H9 (cell line): Measurements from ENCODE around the gene MAST4. TPM values are rescaled to one million over a fixed set of nuclear protein-coding genes. Genes with fewer than 3 reads are reported as not detected.

Experiments
- DNase-seq: peaks from one replicate; pipeline ENCODE4 v3.0.0-alpha.2; 2017
- H2AFZ ChIP-seq: one replicate; pipeline ENCODE4 v1.6.1; 2013; ENCODE audit warnings: mild to moderate bottlenecking, low read length, control low read depth, moderate library complexity
- H2AK5ac ChIP-seq: 2 replicates; pipeline ENCODE4 v1.6.1; 2013; ENCODE audit warnings: low read length, control low read depth, mixed read lengths; ENCODE audit not compliant: insufficient read length
- H2BK120ac ChIP-seq: one replicate; pipeline ENCODE4 v1.6.1; 2013; ENCODE audit warnings: low read depth, mild to moderate bottlenecking, low read length, control low read depth, inconsistent platforms; ENCODE audit not compliant: poor library complexity, severe bottlenecking
- H2BK12ac ChIP-seq: 2 replicates; pipeline ENCODE4 v1.6.1; 2013; ENCODE audit warnings: low read length, control low read depth, mixed read lengths, low read depth; ENCODE audit not compliant: insufficient read length
- H2BK15ac ChIP-seq: 2 replicates; pipeline ENCODE4 v1.6.1; 2013; ENCODE audit warnings: low read depth, low read length, control low read depth
- H2BK20ac ChIP-seq: one replicate; pipeline ENCODE4 v1.6.1; 2013; ENCODE audit warnings: low read depth, mild to moderate bottlenecking, low read length, control low read depth, inconsistent platforms; ENCODE audit not compliant: poor library complexity, severe bottlenecking
- H2BK5ac ChIP-seq: 2 replicates; pipeline ENCODE4 v1.6.1; 2013; ENCODE audit warnings: low read length, control low read depth, mixed read lengths; ENCODE audit not compliant: insufficient read length
- H3K14ac ChIP-seq: 2 replicates; pipeline ENCODE4 v1.6.1; 2013; ENCODE audit warnings: low read length, control low read depth; ENCODE audit not compliant: insufficient read depth
- H3K18ac ChIP-seq: 2 replicates; pipeline ENCODE4 v1.6.1; 2013; ENCODE audit warnings: low read depth, mild to moderate bottlenecking, mixed read lengths, low read length, control low read depth; ENCODE audit not compliant: insufficient read length
- H3K23ac ChIP-seq: 2 replicates; pipeline ENCODE4 v1.6.1; 2013; ENCODE audit warnings: low read length, control low read depth, mixed read lengths, low read depth; ENCODE audit not compliant: insufficient read length
- H3K23me2 ChIP-seq: 2 replicates; pipeline ENCODE4 v1.6.1; 2013; ENCODE audit warnings: low read depth, mild to moderate bottlenecking, mixed read lengths, low read length, control low read depth; ENCODE audit not compliant: insufficient read length, poor library complexity, severe bottlenecking
- H3K27ac ChIP-seq: 2 replicates; pipeline ENCODE4 v1.5.1; 2013; ENCODE audit warnings: low read length, control low read depth, mixed read lengths, low read depth; ENCODE audit not compliant: insufficient read length
- H3K27me3 ChIP-seq: 2 replicates; pipeline ENCODE4 v1.6.1; 2013; ENCODE audit warnings: low read length, control low read depth, inconsistent platforms; ENCODE audit not compliant: insufficient read depth
- H3K4ac ChIP-seq: 2 replicates; pipeline ENCODE4 v1.6.1; 2013; ENCODE audit warnings: low read depth, mild to moderate bottlenecking, control low read depth, inconsistent platforms, low read length, moderate library complexity
- H3K4me1 ChIP-seq: 2 replicates; pipeline ENCODE4 v1.6.1; 2013; ENCODE audit warnings: low read length, control low read depth, inconsistent platforms; ENCODE audit not compliant: insufficient read depth
- H3K4me2 ChIP-seq: 2 replicates; pipeline ENCODE4 v1.6.1; 2013; ENCODE audit warnings: low read length, control low read depth, mixed read lengths; ENCODE audit not compliant: insufficient read length, insufficient read depth
- H3K56ac ChIP-seq: 2 replicates; pipeline ENCODE4 v1.6.1; 2013; ENCODE audit warnings: low read depth, mild to moderate bottlenecking, mixed read lengths, low read length, control low read depth; ENCODE audit not compliant: insufficient read length
- H3K79me1 ChIP-seq: 2 replicates; pipeline ENCODE4 v1.6.1; 2013; ENCODE audit warnings: low read depth, mild to moderate bottlenecking, moderate library complexity, low read length, control low read depth, inconsistent platforms; ENCODE audit not compliant: insufficient read depth, poor library complexity, severe bottlenecking
- H3K79me2 ChIP-seq: 2 replicates; pipeline ENCODE4 v1.6.1; 2013; ENCODE audit warnings: low read length, control low read depth, inconsistent platforms; ENCODE audit not compliant: insufficient read depth
- H3K9ac ChIP-seq: 2 replicates; pipeline ENCODE4 v1.6.1; 2013; ENCODE audit warnings: low read length, control low read depth, mixed read lengths; ENCODE audit not compliant: insufficient read length; ENCODE audit errors: extremely low read depth
- H3K9me3 ChIP-seq: one replicate; pipeline ENCODE4 v1.6.1; 2013; ENCODE audit warnings: low read depth, low read length, inconsistent platforms; ENCODE audit not compliant: control insufficient read depth
- H3T11ph ChIP-seq: one replicate; pipeline ENCODE4 v1.6.1; 2013; ENCODE audit warnings: mild to moderate bottlenecking, low read length, control low read depth, inconsistent platforms
- H4K20me1 ChIP-seq: one replicate; pipeline ENCODE4 v1.6.1; 2013; ENCODE audit not compliant: control insufficient read depth, insufficient read length, insufficient read depth
- H4K5ac ChIP-seq: 2 replicates; pipeline ENCODE4 v1.6.1; 2013; ENCODE audit warnings: low read depth, mild to moderate bottlenecking, mixed read lengths, low read length, control low read depth; ENCODE audit not compliant: insufficient read length
- H4K8ac ChIP-seq: replicated peaks from 2 replicates; pipeline ENCODE4 v1.6.1; 2013; ENCODE audit warnings: low read length, control low read depth, mixed read lengths, low read depth; ENCODE audit not compliant: insufficient read length
- H4K91ac ChIP-seq: 2 replicates; pipeline ENCODE4 v1.6.1; 2013; ENCODE audit warnings: low read depth, mild to moderate bottlenecking, moderate library complexity, mixed read lengths, low read length, control low read depth; ENCODE audit not compliant: insufficient read length
- H3K27ac Mint-ChIP-seq, 3 experiments: 2 replicates in 2 of 3; 3 replicates in 1 of 3; pipeline ENCODE4 v1.8.0; 2020 to 2021; ENCODE audit warnings: mixed read lengths in 3 of 3, mild to moderate bottlenecking in 1 of 3, moderate library complexity in 1 of 3
- H3K27me3 Mint-ChIP-seq: 2 replicates; pipeline ENCODE4 v1.8.0; 2021; ENCODE audit warnings: low read depth, mild to moderate bottlenecking, moderate library complexity, mixed read lengths
- H3K36me3 Mint-ChIP-seq, 3 experiments: 2 replicates in 2 of 3; 3 replicates in 1 of 3; pipeline ENCODE4 v1.8.0; 2020 to 2021; ENCODE audit warnings: low read depth in 3 of 3, mixed read lengths in 3 of 3; ENCODE audit not compliant: insufficient read depth in 1 of 3
- H3K4me1 Mint-ChIP-seq, 2 experiments: 2 replicates each; pipeline ENCODE4 v1.8.0; 2020; ENCODE audit warnings: mixed read lengths in 2 of 2
- H3K4me3 Mint-ChIP-seq, 2 experiments: 2 replicates in 1 of 2; 3 replicates in 1 of 2; pipeline ENCODE4 v1.8.0; 2020 to 2021; ENCODE audit warnings: mild to moderate bottlenecking in 2 of 2, mixed read lengths in 2 of 2, moderate library complexity in 1 of 2
- H3K9me3 Mint-ChIP-seq, 2 experiments: 2 replicates in 1 of 2; 3 replicates in 1 of 2; pipeline ENCODE4 v1.8.0; 2020; ENCODE audit warnings: mild to moderate bottlenecking in 2 of 2, mixed read lengths in 2 of 2, moderate library complexity in 1 of 2
- WGBS: extraction: QIAGEN DNeasy Blood & Tissue Kit; methylation state at CpG from one replicate; pipeline ENCODE4 v1.1.7; 2013; ENCODE audit warnings: missing lambda C conversion rate, low lambda C conversion rate, mixed read lengths; ENCODE audit not compliant: insufficient read length; ENCODE audit errors: extremely low coverage; 5-methylcytosine and 5-hydroxymethylcytosine counted together
- total RNA-seq: library from RNA; stranded (reverse); gene quantifications from 2 replicates; pipeline ENCODE4 v1.2.1, GENCODE V29; 2021
- TF ChIP-seq, protein P1 (sequence below): fragments of 200-600 bp; sonication (generic); conservative IDR thresholded peaks from 3 replicates; pipeline ENCODE4 v1.8.0; 2021; ENCODE audit warnings: antibody characterized with exemption, mild to moderate bottlenecking

MAST4 gene
- total RNA-seq, 1 experiment from 2014 or later = 3.7 TPM

DNA sequence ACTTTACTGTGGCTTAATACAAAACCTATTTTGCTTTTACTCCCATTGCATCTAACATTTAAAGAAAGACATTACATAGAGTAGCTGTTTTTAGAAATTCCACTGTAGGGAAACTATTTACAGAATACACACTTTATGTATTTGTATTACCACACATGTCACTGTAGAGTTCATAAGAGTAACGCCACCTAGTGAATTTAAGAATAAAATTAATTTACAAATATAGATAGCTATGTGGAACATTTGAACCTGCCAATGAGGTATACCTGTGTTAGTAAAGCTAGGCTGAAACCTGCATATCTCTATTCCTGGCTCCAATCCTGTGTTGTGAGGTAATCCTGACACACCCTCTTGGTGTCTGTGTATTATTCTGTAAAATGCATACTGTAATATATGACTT is 234.4 kb downstream of the MAST4 start:
- Histone ChIP-seq H3K27ac (no peak overlapping the region), H3K18ac (no peak overlapping the region), H3K23me2 (peaks cover 12% of the 10 kb centered on the region), H3T11ph (no peak overlapping the region), H3K4me1 (no peaks in the 10 kb centered on the region; the same call in 1 of the 2 replicates), H4K91ac (no peak overlapping the region), H2AK5ac (no peak overlapping the region), H3K79me1 (no peaks in the 10 kb centered on the region), H4K5ac (no peak overlapping the region), H3K23ac (no peak overlapping the region), H3K4me2 (no peak overlapping the region), H2BK120ac (no peak overlapping the region), H3K56ac (no peak overlapping the region), H2BK15ac (no peak overlapping the region), H2AFZ (no peak overlapping the region), H2BK5ac (no peak overlapping the region), H3K9me3 (no peaks in the 10 kb centered on the region), H3K9ac (no peak overlapping the region), H4K20me1 (no peaks in the 10 kb centered on the region), H2BK12ac (no peak overlapping the region), H3K27me3 (no peaks in the 10 kb centered on the region), H4K8ac (no peak overlapping the region), H3K4ac (no peak overlapping the region), H2BK20ac (no peak overlapping the region), H3K79me2 (no peaks in the 10 kb centered on the region), H3K14ac (no peak overlapping the region)
- DNase-seq = no peak
- Mint-ChIP-seq H3K9me3 (no peaks in the 10 kb centered on the region), H3K4me3 (no peak overlapping the region), H3K36me3 (no peaks in the 10 kb centered on the region), H3K27me3 (peaks cover 9% of the 10 kb centered on the region), H3K27ac (no peak overlapping the region), H3K4me1 (peaks cover 45 to 51% of the 10 kb centered on the region in 2 experiments)
- TF ChIP-seq, protein P1, sequence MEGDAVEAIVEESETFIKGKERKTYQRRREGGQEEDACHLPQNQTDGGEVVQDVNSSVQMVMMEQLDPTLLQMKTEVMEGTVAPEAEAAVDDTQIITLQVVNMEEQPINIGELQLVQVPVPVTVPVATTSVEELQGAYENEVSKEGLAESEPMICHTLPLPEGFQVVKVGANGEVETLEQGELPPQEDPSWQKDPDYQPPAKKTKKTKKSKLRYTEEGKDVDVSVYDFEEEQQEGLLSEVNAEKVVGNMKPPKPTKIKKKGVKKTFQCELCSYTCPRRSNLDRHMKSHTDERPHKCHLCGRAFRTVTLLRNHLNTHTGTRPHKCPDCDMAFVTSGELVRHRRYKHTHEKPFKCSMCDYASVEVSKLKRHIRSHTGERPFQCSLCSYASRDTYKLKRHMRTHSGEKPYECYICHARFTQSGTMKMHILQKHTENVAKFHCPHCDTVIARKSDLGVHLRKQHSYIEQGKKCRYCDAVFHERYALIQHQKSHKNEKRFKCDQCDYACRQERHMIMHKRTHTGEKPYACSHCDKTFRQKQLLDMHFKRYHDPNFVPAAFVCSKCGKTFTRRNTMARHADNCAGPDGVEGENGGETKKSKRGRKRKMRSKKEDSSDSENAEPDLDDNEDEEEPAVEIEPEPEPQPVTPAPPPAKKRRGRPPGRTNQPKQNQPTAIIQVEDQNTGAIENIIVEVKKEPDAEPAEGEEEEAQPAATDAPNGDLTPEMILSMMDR = no peak
- no CpG with 5 or more reads among the region's 1 CpG for WGBS
